GM18505 (cell line): ENCODE measurements around the gene CNKSR3.
A peak's percentile ranks its signal among the peaks of the same experiment; 100 is the strongest.

ENCODE experiments used
- ATAC-seq: cut with Tn5 transposase; IDR thresholded peaks from one replicate; pipeline ENCODE4 v1.9.1; 2021; ENCODE audit not compliant: unreplicated experiment
- POLR2A ChIP-seq: IDR thresholded peaks from 4 replicates; pipeline ENCODE4 v1.6.1; 2011; ENCODE audit warnings: borderline replicate concordance; ENCODE audit not compliant: insufficient read depth, insufficient read length; ENCODE audit errors: extremely low read depth

Gene CNKSR3

GRCh38 chr6:154363821-154364220, 146.7 kb downstream of the CNKSR3 start:
- no peak for ATAC-seq
- TF ChIP-seq POLR2A = no peak

GRCh38 chr6:154361476-154361875, 149.0 kb downstream of the CNKSR3 start:
- ATAC-seq = no peak
- no peak for TF ChIP-seq POLR2A

- ATAC-seq = no peak
- no peak for TF ChIP-seq POLR2A
Measured at GRCh38 chr6:154360476-154360875, 150.0 kb downstream of the CNKSR3 start.

- ATAC-seq = no peak
Measured at GRCh38 chr6:154359679-154360078, 150.8 kb downstream of the CNKSR3 start.

GRCh38 chr6:154359161-154359574, 151.3 kb downstream of the CNKSR3 start:
- no peak for TF ChIP-seq POLR2A
- ATAC-seq = no peak

More at GRCh38 chr6:154359679-154360078, 150.8 kb downstream of the CNKSR3 start:
- no peak for TF ChIP-seq POLR2A

- no peak for TF ChIP-seq POLR2A
- no peak for ATAC-seq
Measured at GRCh38 chr6:154358019-154358545, 152.4 kb downstream of the CNKSR3 start.

GRCh38 chr6:154356690-154357089, 153.8 kb downstream of the CNKSR3 start, which contains the start of gene IPCEF1:
Gene IPCEF1 (minus strand): TSS chr6:154356803. CDS start chr6:154265947, 90,856 bp downstream.
- TF ChIP-seq POLR2A = no peak
- ATAC-seq = no peak

GRCh38 chr6:154356113-154356512, 154.4 kb downstream of the CNKSR3 start:
- no peak for TF ChIP-seq POLR2A
- ATAC-seq = no peak

GRCh38 chr6:154354265-154354777, 156.2 kb downstream of the CNKSR3 start:
- TF ChIP-seq POLR2A = no peak

GRCh38 chr6:154353626-154354025, 156.9 kb downstream of the CNKSR3 start:
- no peak for TF ChIP-seq POLR2A
- ATAC-seq = no peak

More at GRCh38 chr6:154354265-154354777, 156.2 kb downstream of the CNKSR3 start:
- ATAC-seq = no peak

- peak; percentile 65 for ATAC-seq
Measured at GRCh38 chr6:154352898-154353585, 157.4 kb downstream of the CNKSR3 start.

GRCh38 chr6:154350293-154350692, 160.2 kb downstream of the CNKSR3 start:
- TF ChIP-seq POLR2A = no peak
- ATAC-seq = no peak

More at GRCh38 chr6:154352898-154353585, 157.4 kb downstream of the CNKSR3 start:
- TF ChIP-seq POLR2A = no peak

- TF ChIP-seq POLR2A = no peak
- ATAC-seq = no peak
Measured at GRCh38 chr6:154347981-154348380, 162.5 kb downstream of the CNKSR3 start.

GRCh38 chr6:154345811-154346210, 164.7 kb downstream of the CNKSR3 start:
- no peak for ATAC-seq
- no peak for TF ChIP-seq POLR2A

GRCh38 chr6:154343473-154344308, 166.8 kb downstream of the CNKSR3 start:
- ATAC-seq = no peak
- no peak for TF ChIP-seq POLR2A
